ENCODE measurements around the gene PCDH9. TPM values are rescaled to one million over a fixed set of nuclear protein-coding genes. Genes with fewer than 3 reads are reported as not detected.

PCDH9 gene
- total and polyA plus RNA-seq, 2 experiments from 2014 or later: 0.31 to 0.52 TPM

DNA sequence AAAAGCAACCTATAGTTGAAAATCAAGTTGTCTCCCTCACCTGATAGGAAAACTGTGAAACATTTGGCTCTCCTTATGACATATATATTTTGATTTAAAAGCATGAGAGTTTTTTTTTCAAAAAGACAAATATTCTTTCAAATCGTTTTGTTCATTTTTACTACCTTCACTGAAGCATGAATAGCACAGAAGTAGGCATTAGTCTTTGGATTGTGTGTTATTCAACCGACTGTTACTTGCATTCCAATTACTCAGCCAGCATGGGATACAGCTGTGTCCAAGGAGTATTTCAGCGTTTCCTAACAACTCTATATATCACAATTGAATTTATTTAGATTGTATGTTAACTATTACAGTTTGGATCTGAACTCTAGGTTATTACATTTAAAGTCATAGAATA lies 135.2 kb downstream of the PCDH9 start:
- H3K36me3 Mint-ChIP-seq (ENCODE audit: low read depth): no peaks in the 10 kb centered on the region
- H3K27ac ChIP-seq (ENCODE audit: low read depth): no peak overlapping the region
- H3K36me3 ChIP-seq (ENCODE audit: insufficient read depth): no peaks in the 10 kb centered on the region
- peaks cover 2% of the 10 kb centered on the region for H3K27me3 Mint-ChIP-seq (ENCODE audit: insufficient read depth, low read depth, poor library complexity)
- DNase-seq (ENCODE audit: low spot score) (no peak), ATAC-seq (no peak)
- no peaks in the 10 kb centered on the region for H3K4me1 Mint-ChIP-seq
- no peaks in the 10 kb centered on the region for H3K4me1 ChIP-seq (ENCODE audit: insufficient read depth)
- H2AFZ ChIP-seq: no peak overlapping the region
- no peaks in the 10 kb centered on the region for H4K20me1 ChIP-seq (replicated peaks; ENCODE audit: insufficient read depth)
- no peak for TF ChIP-seq ZNF114 (CRISPR knock-in tag; IDR thresholded peaks at IDR 0.05)
- H3K4me3 Mint-ChIP-seq: no peak overlapping the region
- no peaks in the 10 kb centered on the region for H3K9me2 ChIP-seq (ENCODE audit: insufficient read depth)
- H3K4me3 ChIP-seq: no peak overlapping the region
- H3F3A ChIP-seq (replicated peaks; ENCODE audit: low read depth): no peaks in the 10 kb centered on the region
- H3K27ac Mint-ChIP-seq: no peak overlapping the region
- H3K27me3 ChIP-seq (ENCODE audit: insufficient read depth): no peaks in the 10 kb centered on the region
- no peak overlapping the region for H3K4me2 ChIP-seq
- H3K79me2 ChIP-seq (replicated peaks; ENCODE audit: insufficient read depth): no peaks in the 10 kb centered on the region
- no peaks in the 10 kb centered on the region for H3K9me3 Mint-ChIP-seq

DNA sequence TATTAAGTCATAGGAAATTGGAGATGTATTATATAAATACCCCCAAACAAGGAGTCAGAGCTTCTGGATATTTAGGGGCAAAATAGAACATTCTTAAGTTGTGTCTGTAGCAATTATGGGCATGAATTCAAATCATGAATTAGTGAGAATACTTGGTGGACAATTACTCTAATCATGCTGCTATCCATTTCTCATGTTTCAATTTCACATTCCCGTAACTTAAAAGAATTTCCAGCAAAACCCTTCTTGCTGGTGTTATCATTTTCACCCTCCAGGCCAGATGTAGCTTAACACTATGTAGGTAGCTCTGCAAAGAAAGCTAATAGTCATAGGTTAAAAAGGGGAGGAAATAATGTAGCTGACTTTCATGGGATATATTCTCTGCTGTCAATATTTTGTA lies 136.1 kb downstream of the PCDH9 start:
- H3K36me3 Mint-ChIP-seq (ENCODE audit: low read depth): no peaks in the 10 kb centered on the region
- no peak for DNase-seq (ENCODE audit: low spot score)
- H3F3A ChIP-seq (replicated peaks; ENCODE audit: low read depth): no peaks in the 10 kb centered on the region
- H4K20me1 ChIP-seq (replicated peaks; ENCODE audit: insufficient read depth): no peaks in the 10 kb centered on the region
- no peak overlapping the region for H3K4me2 ChIP-seq
- no peak overlapping the region for H3K27ac ChIP-seq (ENCODE audit: low read depth)
- no peak for ATAC-seq
- no peaks in the 10 kb centered on the region for H3K4me1 Mint-ChIP-seq
- no peak overlapping the region for H3K4me3 ChIP-seq
- H3K9me2 ChIP-seq (ENCODE audit: insufficient read depth): no peaks in the 10 kb centered on the region
- H3K9me3 Mint-ChIP-seq: no peaks in the 10 kb centered on the region
- H3K4me3 Mint-ChIP-seq: no peak overlapping the region
- no peak overlapping the region for H3K27ac Mint-ChIP-seq
- H3K27me3 ChIP-seq (ENCODE audit: insufficient read depth): no peaks in the 10 kb centered on the region
- H3K27me3 Mint-ChIP-seq (ENCODE audit: insufficient read depth, low read depth, poor library complexity): peaks cover 2% of the 10 kb centered on the region
- no peaks in the 10 kb centered on the region for H3K79me2 ChIP-seq (replicated peaks; ENCODE audit: insufficient read depth)
- no peaks in the 10 kb centered on the region for H3K4me1 ChIP-seq (ENCODE audit: insufficient read depth)
- no peak overlapping the region for H2AFZ ChIP-seq
- H3K36me3 ChIP-seq (ENCODE audit: insufficient read depth): no peaks in the 10 kb centered on the region
- TF ChIP-seq, protein P1, sequence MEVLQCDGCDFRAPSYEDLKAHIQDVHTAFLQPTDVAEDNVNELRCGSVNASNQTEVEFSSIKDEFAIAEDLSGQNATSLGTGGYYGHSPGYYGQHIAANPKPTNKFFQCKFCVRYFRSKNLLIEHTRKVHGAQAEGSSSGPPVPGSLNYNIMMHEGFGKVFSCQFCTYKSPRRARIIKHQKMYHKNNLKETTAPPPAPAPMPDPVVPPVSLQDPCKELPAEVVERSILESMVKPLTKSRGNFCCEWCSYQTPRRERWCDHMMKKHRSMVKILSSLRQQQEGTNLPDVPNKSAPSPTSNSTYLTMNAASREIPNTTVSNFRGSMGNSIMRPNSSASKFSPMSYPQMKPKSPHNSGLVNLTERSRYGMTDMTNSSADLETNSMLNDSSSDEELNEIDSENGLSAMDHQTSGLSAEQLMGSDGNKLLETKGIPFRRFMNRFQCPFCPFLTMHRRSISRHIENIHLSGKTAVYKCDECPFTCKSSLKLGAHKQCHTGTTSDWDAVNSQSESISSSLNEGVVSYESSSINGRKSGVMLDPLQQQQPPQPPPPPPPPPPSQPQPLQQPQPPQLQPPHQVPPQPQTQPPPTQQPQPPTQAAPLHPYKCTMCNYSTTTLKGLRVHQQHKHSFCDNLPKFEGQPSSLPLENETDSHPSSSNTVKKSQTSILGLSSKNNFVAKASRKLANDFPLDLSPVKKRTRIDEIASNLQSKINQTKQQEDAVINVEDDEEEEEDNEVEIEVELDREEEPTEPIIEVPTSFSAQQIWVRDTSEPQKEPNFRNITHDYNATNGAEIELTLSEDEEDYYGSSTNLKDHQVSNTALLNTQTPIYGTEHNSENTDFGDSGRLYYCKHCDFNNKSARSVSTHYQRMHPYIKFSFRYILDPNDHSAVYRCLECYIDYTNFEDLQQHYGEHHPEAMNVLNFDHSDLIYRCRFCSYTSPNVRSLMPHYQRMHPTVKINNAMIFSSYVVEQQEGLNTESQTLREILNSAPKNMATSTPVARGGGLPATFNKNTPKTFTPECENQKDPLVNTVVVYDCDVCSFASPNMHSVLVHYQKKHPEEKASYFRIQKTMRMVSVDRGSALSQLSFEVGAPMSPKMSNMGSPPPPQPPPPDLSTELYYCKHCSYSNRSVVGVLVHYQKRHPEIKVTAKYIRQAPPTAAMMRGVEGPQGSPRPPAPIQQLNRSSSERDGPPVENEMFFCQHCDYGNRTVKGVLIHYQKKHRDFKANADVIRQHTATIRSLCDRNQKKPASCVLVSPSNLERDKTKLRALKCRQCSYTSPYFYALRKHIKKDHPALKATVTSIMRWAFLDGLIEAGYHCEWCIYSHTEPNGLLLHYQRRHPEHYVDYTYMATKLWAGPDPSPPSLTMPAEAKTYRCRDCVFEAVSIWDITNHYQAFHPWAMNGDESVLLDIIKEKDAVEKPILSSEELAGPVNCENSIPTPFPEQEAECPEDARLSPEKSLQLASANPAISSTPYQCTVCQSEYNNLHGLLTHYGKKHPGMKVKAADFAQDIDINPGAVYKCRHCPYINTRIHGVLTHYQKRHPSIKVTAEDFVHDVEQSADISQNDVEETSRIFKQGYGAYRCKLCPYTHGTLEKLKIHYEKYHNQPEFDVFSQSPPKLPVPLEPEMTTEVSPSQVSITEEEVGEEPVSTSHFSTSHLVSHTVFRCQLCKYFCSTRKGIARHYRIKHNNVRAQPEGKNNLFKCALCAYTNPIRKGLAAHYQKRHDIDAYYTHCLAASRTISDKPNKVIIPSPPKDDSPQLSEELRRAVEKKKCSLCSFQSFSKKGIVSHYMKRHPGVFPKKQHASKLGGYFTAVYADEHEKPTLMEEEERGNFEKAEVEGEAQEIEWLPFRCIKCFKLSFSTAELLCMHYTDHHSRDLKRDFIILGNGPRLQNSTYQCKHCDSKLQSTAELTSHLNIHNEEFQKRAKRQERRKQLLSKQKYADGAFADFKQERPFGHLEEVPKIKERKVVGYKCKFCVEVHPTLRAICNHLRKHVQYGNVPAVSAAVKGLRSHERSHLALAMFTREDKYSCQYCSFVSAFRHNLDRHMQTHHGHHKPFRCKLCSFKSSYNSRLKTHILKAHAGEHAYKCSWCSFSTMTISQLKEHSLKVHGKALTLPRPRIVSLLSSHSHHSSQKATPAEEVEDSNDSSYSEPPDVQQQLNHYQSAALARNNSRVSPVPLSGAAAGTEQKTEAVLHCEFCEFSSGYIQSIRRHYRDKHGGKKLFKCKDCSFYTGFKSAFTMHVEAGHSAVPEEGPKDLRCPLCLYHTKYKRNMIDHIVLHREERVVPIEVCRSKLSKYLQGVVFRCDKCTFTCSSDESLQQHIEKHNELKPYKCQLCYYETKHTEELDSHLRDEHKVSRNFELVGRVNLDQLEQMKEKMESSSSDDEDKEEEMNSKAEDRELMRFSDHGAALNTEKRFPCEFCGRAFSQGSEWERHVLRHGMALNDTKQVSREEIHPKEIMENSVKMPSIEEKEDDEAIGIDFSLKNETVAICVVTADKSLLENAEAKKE (CRISPR knock-in tag; IDR thresholded peaks at IDR 0.05): no peak
- TF ChIP-seq, protein P2, sequence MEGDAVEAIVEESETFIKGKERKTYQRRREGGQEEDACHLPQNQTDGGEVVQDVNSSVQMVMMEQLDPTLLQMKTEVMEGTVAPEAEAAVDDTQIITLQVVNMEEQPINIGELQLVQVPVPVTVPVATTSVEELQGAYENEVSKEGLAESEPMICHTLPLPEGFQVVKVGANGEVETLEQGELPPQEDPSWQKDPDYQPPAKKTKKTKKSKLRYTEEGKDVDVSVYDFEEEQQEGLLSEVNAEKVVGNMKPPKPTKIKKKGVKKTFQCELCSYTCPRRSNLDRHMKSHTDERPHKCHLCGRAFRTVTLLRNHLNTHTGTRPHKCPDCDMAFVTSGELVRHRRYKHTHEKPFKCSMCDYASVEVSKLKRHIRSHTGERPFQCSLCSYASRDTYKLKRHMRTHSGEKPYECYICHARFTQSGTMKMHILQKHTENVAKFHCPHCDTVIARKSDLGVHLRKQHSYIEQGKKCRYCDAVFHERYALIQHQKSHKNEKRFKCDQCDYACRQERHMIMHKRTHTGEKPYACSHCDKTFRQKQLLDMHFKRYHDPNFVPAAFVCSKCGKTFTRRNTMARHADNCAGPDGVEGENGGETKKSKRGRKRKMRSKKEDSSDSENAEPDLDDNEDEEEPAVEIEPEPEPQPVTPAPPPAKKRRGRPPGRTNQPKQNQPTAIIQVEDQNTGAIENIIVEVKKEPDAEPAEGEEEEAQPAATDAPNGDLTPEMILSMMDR (conservative IDR thresholded peaks at IDR 0.05; ENCODE audit: low read depth in 2 of 2): no peak
- TF ChIP-seq ZNF114 (CRISPR knock-in tag; IDR thresholded peaks at IDR 0.05) (no peak), JUNB (IDR thresholded peaks at IDR 0.05; ENCODE audit: unreplicated experiment) (no peak), NANOG (IDR thresholded peaks at IDR 0.05; ENCODE audit: borderline replicate concordance) (no peak), EZH2 (IDR thresholded peaks at IDR 0.05; ENCODE audit: low read depth, unreplicated experiment) (no peak), POLR2AphosphoS5 (IDR thresholded peaks at IDR 0.05; ENCODE audit: low read depth) (no peak), CREB1 (CRISPR knock-in tag; IDR thresholded peaks at IDR 0.05; ENCODE audit: low read depth) (no peak)
- TF ChIP-seq, protein P3, sequence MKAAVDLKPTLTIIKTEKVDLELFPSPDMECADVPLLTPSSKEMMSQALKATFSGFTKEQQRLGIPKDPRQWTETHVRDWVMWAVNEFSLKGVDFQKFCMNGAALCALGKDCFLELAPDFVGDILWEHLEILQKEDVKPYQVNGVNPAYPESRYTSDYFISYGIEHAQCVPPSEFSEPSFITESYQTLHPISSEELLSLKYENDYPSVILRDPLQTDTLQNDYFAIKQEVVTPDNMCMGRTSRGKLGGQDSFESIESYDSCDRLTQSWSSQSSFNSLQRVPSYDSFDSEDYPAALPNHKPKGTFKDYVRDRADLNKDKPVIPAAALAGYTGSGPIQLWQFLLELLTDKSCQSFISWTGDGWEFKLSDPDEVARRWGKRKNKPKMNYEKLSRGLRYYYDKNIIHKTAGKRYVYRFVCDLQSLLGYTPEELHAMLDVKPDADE (IDR thresholded peaks at IDR 0.05): no peak
- TF ChIP-seq, protein P4, sequence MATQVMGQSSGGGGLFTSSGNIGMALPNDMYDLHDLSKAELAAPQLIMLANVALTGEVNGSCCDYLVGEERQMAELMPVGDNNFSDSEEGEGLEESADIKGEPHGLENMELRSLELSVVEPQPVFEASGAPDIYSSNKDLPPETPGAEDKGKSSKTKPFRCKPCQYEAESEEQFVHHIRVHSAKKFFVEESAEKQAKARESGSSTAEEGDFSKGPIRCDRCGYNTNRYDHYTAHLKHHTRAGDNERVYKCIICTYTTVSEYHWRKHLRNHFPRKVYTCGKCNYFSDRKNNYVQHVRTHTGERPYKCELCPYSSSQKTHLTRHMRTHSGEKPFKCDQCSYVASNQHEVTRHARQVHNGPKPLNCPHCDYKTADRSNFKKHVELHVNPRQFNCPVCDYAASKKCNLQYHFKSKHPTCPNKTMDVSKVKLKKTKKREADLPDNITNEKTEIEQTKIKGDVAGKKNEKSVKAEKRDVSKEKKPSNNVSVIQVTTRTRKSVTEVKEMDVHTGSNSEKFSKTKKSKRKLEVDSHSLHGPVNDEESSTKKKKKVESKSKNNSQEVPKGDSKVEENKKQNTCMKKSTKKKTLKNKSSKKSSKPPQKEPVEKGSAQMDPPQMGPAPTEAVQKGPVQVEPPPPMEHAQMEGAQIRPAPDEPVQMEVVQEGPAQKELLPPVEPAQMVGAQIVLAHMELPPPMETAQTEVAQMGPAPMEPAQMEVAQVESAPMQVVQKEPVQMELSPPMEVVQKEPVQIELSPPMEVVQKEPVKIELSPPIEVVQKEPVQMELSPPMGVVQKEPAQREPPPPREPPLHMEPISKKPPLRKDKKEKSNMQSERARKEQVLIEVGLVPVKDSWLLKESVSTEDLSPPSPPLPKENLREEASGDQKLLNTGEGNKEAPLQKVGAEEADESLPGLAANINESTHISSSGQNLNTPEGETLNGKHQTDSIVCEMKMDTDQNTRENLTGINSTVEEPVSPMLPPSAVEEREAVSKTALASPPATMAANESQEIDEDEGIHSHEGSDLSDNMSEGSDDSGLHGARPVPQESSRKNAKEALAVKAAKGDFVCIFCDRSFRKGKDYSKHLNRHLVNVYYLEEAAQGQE (IDR thresholded peaks at IDR 0.05; ENCODE audit: unreplicated experiment): no peak

All from GM23338 (cell line).